ENCODE results near the gene UBE4A.
A peak's percentile ranks its signal among the peaks of the same experiment; 100 is the strongest.

UBE4A gene

DNA sequence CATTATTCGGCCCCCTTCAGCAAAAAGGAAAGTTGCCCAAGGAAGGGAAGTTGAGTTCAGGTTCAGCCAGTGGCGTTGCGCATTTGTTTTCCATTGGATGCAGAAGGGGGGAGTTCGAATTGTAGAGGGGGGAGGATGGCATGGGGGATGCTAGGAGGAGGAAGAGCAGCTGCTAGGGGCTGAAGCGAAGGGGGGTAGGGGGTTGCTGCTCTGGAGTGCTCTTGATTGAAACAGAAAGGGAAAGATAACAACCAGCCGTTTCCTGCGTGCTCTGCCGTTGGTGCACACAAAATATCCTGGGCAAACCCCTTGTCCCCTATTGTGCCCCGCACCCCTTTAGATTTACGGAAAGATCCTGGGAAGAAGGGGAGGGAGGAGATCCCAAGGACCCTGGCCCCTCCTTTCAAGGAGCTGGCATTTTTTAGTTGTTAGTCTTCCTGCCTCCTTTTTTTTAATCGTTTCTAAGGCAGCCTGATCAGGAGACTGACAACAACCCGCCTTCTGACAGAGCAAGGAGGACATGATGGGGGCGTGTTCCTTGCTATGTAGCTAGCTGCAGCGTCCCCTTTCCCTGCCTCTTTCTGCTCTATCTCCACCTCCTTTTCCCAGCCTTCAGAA lies 79.0 kb downstream of the UBE4A start:
- peak; percentile 11 to 29 for DNase-seq (ENCODE audit: low read depth in 2 of 2)

DNA sequence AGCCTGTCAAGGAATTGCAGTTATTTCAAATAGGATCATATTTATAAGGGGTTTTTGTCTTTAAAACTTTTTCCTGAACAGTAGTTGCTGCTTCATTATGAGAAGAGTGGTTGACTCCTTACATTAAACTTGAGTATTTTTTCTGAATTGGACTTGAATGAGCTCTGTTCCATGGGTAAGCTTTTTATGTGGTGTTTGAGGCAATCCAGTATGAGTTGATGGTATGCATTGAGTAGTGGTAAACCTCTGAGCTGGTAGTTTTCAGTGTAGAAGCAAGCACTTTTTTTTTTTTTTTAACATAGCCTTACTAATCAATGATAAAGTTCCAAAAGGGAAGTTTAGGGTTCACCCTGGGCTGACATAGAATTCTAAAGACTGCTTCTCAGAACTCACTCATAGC lies 80.2 kb downstream of the UBE4A start:
- DNase-seq (ENCODE audit: low read depth in 2 of 2) = no peak

DNA sequence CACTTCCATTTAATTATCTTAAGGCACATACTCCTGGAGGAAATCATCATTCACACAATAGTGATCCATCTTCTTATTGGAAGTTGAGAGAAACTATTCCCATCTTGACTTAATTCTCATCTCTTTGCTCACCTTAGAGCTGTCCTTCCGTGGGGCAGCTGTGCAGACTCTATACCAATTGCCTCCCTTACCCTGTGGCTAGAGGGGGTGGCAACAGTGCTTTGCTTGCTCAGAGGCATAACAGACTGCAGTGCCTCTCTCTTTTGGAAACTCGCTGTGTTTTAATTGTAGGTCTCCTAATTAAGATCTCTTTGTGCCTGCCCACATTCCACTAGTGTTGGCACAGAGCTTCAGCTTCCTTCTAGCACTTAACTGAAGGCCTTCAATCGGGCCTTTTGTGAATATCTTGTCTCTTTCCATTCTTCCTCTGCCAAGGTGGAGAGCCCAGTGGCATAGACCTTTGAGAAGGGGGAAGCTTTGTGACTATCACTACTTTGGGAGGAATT lies 82.4 kb downstream of the UBE4A start:
- DNase-seq (ENCODE audit: low read depth in 2 of 2) = no peak

DNA sequence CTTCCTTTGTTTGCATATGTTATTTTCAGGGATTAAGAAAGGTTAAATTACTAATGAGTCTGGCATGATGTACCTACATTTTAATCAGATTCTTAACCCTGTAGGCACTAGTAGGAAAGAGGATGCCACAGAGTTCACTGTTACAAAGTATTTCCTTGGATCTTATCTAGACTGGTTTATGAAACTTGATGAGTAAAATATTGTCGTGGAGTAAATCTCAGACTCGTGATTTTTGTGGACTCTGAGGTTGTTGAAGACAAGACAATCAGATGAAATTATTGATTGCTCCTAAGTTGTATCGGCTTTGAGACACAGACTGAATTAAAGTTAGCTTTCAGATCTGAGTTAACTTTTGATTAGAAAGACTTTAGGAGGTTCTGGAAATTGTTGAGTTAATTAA lies 82.9 kb downstream of the UBE4A start:
- DNase-seq (ENCODE audit: low read depth in 2 of 2) = no peak

DNA sequence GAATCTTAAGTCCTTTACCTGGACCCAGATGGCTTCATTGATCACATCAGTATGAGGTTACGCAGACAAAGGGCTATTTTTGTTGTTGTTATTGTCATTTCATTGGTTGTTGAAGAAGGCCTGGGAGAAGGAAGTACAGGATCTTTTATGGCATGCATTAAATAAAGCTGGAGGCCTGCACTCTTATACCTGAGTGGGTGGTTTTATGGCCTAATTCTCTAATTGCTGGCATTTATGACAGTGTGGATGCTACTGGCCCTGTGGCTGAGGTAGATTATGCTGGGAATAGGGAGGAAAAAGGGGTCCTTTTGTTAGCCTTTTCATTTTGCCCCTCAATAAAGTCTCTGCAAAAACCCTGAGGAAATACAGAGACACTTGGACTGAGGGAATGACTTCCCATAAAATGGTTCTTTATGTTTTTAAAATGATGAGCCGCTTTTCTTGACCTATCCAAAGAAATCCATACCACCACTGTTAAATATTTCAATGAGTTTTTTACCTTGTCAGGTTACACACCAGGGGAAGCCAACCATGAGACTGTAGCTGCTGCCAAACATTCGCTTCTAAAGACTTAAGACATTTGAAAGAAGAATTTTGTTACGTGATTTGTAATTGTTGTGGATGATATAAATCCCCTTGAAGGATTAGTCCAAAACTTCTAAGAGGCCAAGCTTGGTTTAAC lies 83.6 kb downstream of the UBE4A start:
- no peak for DNase-seq (ENCODE audit: low read depth in 2 of 2)

DNA sequence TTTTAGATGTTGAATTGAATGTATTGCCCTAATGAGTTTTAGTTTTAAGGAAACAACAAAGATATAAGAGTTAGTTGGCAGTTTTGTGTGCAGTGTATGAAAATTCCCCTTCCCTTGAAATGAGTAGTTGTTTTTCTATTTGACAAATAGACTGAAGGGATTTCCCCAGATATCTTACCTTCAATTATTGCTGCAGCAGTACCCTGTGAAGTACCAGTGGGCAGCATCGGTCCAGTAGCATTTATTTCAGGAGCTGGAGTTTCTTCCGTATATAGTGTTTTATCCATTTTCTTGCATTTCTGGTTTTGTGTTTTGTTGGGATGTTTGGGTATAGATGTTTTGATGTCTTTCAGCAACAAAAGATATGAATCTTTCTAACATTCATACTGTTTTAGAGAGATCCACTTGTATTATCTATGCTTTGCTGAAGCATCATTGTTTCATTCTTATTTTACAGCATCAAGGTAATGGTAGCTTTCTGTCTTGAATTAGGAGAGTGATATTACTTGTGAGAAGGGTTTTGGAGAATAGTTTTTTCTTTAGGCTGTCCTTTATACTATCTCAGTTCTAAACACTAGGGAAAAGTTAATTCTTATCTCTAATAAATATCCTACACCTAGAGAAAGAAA lies 84.3 kb downstream of the UBE4A start:
- no peak for DNase-seq (ENCODE audit: low read depth in 2 of 2)

DNA sequence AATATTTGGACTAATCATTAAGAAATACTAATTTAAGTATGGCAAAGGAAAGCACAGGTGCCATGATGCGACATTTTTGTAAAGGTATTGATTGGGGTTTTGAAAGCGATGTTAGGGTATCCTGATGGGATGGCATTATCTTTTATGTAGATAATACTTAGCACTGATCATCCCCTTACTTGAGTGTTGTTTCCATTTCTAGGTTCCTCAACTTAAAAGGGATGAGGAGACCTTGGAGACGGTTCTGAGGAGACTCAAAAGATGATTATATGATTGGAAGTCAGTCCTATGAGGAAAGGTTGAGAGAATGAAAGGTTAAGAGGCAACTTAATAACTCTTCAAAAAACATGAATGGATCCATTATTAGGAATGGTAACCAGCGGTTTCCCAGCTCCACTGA lies 88.0 kb downstream of the UBE4A start:
- no peak for DNase-seq (ENCODE audit: low read depth in 2 of 2)

DNA sequence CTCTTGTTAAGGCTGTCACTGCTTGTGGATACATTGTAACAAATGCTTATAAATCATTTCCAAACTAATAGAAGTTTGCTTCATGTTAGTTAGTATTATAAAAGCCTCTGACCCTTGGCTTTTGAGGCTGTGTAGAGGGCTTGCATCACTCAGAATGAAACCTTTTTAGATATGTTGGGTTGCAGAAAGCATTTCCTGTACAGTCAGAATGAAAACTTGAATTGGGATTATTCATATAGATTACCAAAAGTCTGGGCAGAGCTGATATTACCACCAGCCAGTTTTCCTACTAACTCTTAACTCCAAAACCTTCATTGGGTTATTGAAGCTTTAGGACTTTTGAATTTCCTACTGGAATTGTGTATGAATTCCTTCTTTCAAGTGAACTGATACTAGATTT lies 88.9 kb downstream of the UBE4A start:
- no peak for DNase-seq (ENCODE audit: low read depth in 2 of 2)

All from stimulated activated CD8-positive, alpha-beta memory T cell treated with anti-CD3 and anti-CD28 coated beads, Interleukin-15, amount 100 ng/mL, for 4 hours (primary cell).